Activated naive CD8-positive, alpha-beta T cell treated with anti-CD3 and anti-CD28 coated beads, Interleukin-2, amount 50 U/mL, for 24 hours (primary cell): ENCODE results near the gene RASL11B.
A peak's percentile ranks its signal among the peaks of the same experiment; 100 is the strongest.

Source experiments
- ATAC-seq: fragments of 150-1000 bp; cut with Tn5 transposase; one replicate; pipeline ENCODE4 v1.10.0; 2021
- DNase-seq: peaks from one replicate; pipeline ENCODE4 v3.0.0; 2021
- H3K27ac Mint-ChIP-seq: one replicate; pipeline ENCODE4 v1.8.0; 2021; ENCODE audit warnings: mild to moderate bottlenecking, mixed read lengths
- H3K27me3 Mint-ChIP-seq: one replicate; pipeline ENCODE4 v1.8.0; 2021; ENCODE audit warnings: mixed read lengths
- H3K36me3 Mint-ChIP-seq: one replicate; pipeline ENCODE4 v1.8.0; 2021; ENCODE audit warnings: low read depth, mixed read lengths
- H3K4me1 Mint-ChIP-seq: one replicate; pipeline ENCODE4 v1.8.0; 2021; ENCODE audit warnings: mixed read lengths
- H3K4me3 Mint-ChIP-seq: one replicate; pipeline ENCODE4 v1.8.0; 2021; ENCODE audit warnings: mild to moderate bottlenecking, moderate library complexity, mixed read lengths
- H3K9me3 Mint-ChIP-seq: one replicate; pipeline ENCODE4 v1.8.0; 2021; ENCODE audit warnings: mixed read lengths

The RASL11B gene

DNA sequence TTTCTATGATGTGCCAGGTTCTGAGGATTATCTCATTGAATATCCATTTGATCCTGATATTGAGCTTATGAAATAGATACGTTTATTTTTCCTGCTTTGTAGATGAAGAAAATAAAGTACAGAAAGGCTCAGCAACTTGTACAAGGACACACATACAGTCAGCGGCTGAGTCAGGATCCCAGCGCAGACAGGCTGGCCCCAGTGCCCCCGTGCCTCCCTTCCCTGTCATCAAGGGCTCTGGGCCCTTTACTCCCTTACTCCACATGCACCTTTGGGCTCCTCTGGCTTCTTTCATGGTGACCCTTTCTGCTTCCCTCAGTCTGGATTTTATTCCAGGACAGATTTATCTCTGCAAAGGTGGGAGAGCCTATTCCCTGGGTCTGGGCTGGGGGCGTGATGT lies 12.8 kb downstream of the RASL11B start:
- H3K4me3 Mint-ChIP-seq: no peak overlapping the region
- H3K27ac Mint-ChIP-seq: no peak overlapping the region
- H3K36me3 Mint-ChIP-seq: peaks cover 18% of the 10 kb centered on the region
- H3K27me3 Mint-ChIP-seq: no peaks in the 10 kb centered on the region
- H3K9me3 Mint-ChIP-seq: no peaks in the 10 kb centered on the region
- DNase-seq (no peak), ATAC-seq (no peak)
- H3K4me1 Mint-ChIP-seq: peaks cover 2% of the 10 kb centered on the region

DNA sequence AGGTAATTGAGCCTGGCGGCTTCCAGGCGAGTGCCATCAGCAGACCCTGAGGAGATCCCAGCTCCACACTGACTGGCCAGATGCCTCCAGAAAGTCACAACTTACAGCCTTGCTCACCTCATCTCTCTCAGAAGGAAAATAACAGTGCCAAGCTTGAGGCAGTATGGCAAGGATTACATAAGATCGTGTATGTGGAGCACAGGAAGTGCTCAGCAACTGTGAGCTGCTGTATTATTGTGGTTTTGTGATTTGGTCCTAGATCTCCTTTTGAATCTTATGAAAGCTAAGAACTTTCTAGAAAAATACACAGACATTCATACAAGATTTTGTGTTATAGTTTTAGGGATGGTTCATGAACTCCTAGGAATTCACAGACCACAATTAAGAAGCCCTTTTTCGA lies 14.0 kb downstream of the RASL11B start:
- ATAC-seq: no peak
- no peaks in the 10 kb centered on the region for H3K9me3 Mint-ChIP-seq
- no peak for DNase-seq
- H3K36me3 Mint-ChIP-seq: peaks cover 15% of the 10 kb centered on the region
- no peak overlapping the region for H3K27ac Mint-ChIP-seq
- no peaks in the 10 kb centered on the region for H3K27me3 Mint-ChIP-seq
- H3K4me1 Mint-ChIP-seq: peaks cover 2% of the 10 kb centered on the region
- H3K4me3 Mint-ChIP-seq: no peak overlapping the region

DNA sequence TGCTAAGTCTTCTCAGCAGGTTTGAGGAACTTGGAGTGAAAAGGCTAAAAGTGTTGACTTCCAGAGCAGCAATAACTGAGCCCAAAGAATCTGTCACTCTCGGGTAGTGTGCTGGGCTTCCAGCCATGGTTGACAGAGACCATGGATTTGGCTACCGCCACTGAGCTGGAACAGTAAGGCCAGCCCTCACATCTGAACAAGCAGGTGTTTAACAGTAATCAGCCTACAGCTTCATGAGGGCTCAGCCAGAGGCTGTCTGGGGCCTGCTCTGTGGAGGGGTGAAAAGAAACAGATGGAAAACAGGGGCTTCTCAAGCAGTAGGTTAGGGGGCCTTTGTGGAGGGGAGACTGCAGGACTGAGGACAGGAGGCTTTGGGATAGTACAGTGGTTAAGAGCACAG lies 14.9 kb downstream of the RASL11B start:
- peaks cover 4% of the 10 kb centered on the region for H3K4me1 Mint-ChIP-seq
- H3K36me3 Mint-ChIP-seq: peaks cover 15% of the 10 kb centered on the region
- H3K27me3 Mint-ChIP-seq: no peaks in the 10 kb centered on the region
- no peak for ATAC-seq
- DNase-seq: no peak
- no peaks in the 10 kb centered on the region for H3K9me3 Mint-ChIP-seq
- H3K27ac Mint-ChIP-seq: no peak overlapping the region
- H3K4me3 Mint-ChIP-seq: no peak overlapping the region

DNA sequence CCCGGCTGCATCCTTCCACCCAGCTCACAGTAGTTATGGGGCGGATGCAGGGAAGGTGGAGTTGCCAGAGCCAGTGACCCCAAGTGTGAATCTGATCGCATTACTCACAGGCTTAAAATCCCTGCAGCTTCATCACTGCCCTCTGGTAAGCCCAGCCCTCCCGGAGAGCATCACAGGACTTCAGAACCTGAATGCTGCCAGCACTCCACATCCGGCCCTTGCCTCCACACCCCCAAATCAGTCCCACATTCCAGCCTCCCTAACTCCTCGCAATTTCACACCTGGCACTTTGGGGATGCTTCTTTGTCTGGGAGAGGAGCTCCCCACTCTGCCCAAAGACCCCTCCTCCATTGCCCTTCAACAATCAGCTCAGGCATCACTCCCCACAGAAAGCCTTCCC lies 15.6 kb downstream of the RASL11B start:
- H3K9me3 Mint-ChIP-seq: no peaks in the 10 kb centered on the region
- no peak overlapping the region for H3K27ac Mint-ChIP-seq

DNA sequence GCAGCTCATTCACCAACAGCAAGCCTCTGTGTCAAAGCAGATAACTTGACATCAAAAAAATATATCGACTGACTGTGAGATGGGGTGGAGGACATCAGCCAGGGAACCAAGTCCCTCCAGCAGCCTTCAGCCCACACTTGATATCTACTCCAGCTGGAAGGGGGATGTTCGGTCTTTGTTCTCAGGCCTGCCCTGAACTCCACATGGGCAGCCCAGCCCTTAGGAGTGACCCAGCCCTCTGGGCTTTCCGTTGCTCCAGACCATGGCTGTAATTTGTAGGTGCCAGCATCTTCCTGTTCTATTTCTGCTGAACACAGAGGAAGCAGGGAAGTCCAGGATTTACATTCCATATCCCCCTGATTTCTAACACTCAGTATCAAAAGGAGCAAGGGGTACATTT lies 17.4 kb downstream of the RASL11B start:
- DNase-seq (no peak), ATAC-seq (no peak)
- peaks cover 4% of the 10 kb centered on the region for H3K4me1 Mint-ChIP-seq
- H3K36me3 Mint-ChIP-seq: peaks cover 14% of the 10 kb centered on the region
- no peaks in the 10 kb centered on the region for H3K9me3 Mint-ChIP-seq
- H3K4me3 Mint-ChIP-seq: no peak overlapping the region
- H3K27me3 Mint-ChIP-seq: no peaks in the 10 kb centered on the region
- H3K27ac Mint-ChIP-seq: no peak overlapping the region

More for the DNA sequence above, 15.6 kb downstream of the RASL11B start:
- DNase-seq (no peak), ATAC-seq (no peak)
- peaks cover 4% of the 10 kb centered on the region for H3K4me1 Mint-ChIP-seq
- no peak overlapping the region for H3K4me3 Mint-ChIP-seq
- peaks cover 15% of the 10 kb centered on the region for H3K36me3 Mint-ChIP-seq
- no peaks in the 10 kb centered on the region for H3K27me3 Mint-ChIP-seq

DNA sequence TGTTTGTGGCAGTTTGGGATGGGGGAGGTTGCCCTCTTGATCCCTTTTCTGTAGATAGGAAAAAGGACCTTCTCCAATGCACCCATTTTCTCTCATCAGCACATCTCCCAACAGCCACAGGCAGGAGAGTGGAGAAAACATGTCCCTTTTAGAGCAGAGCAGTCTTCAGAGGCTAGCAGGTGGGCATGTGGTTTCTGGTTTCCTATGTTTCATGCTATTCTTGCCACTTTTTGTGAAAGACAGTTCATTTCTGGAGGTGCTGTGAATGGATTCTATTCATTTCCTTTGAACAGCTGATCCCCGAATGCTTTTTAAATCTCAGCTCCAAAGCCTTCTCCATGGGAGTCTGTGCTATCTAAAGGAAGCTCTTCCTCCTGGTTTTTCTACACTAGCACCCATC lies 18.9 kb downstream of the RASL11B start:
- H3K9me3 Mint-ChIP-seq: no peaks in the 10 kb centered on the region
- no peak overlapping the region for H3K4me3 Mint-ChIP-seq
- H3K27ac Mint-ChIP-seq: no peak overlapping the region
- ATAC-seq (no peak), DNase-seq (no peak)
- peaks cover 4% of the 10 kb centered on the region for H3K4me1 Mint-ChIP-seq
- peaks cover 14% of the 10 kb centered on the region for H3K36me3 Mint-ChIP-seq
- H3K27me3 Mint-ChIP-seq: no peaks in the 10 kb centered on the region

DNA sequence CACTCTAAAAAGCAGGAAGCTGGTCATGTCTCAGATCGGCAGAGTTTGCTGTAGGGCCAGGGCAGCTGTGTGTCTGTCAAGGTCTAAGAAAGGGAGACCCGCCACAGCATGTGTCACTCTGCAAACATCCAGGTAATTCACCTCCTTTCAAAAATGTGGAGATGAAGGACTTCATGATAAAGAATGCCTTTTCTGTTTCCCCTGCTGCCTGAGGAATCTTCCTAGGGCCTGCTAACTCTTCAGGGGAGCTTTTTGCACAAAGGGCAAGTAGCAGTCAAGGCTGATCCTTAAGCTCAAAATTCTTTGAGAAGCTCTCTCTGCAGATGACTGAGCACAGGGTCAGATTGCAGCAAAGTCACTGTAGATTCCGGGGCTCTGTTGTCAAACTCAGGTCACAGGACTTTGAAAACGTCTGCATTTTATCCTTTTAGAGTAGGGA lies 21.1 kb downstream of the RASL11B start:
- no peak overlapping the region for H3K27ac Mint-ChIP-seq
- H3K4me3 Mint-ChIP-seq: no peak overlapping the region
- H3K9me3 Mint-ChIP-seq: no peaks in the 10 kb centered on the region
- ATAC-seq (no peak), DNase-seq (no peak)
- no peaks in the 10 kb centered on the region for H3K27me3 Mint-ChIP-seq
- H3K36me3 Mint-ChIP-seq: peaks cover 23% of the 10 kb centered on the region
- H3K4me1 Mint-ChIP-seq: peaks cover 2% of the 10 kb centered on the region

DNA sequence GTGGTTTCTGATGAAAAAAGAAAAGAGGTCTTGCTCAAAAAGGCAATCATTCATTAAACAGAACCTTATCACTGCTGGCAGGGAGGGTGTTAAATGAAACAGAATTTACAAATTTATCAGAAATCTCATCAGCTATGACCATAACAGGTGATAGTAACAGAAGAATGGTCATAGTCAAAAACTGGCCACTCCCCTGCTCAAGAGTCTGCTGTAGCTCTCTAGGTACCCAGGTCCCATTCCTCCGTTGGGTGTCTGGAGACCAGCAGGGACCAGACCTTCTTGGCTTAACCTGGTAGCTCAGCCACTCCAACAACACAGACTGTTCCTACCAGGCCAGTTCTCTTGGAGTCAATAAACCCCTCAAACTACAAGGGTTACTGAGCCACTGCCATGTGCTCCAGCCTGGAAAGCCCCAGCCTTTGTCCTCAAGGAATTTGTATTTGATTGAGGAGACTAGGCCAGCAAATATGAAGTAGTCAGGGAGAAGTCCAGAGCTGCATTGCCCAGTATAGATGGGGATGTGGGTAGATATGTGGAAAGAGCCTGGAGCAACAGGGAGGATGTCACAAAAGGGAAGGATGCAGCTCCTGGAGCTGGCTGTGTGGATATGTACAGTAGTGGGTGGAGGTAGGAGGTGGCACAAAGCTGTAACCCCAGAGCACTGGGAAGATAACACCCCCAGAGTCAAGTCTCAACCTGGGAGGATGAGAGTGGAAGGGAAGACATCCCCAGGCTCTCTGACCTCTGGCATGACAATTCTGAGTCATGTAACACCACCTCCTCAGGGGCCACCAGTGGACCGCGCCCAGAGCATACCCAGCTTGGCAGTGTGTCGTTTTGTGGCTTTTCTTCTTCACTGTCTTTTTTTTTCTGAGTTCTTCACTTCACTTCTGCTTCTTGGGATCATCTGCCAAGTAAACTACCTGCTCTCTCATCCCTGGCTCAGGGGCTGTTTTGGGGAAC lies 21.9 kb downstream of the RASL11B start:
- Mint-ChIP-seq H3K27me3 (no peaks in the 10 kb centered on the region), H3K27ac (no peak overlapping the region), H3K4me3 (no peak overlapping the region), H3K9me3 (no peaks in the 10 kb centered on the region), H3K36me3 (peaks cover 30% of the 10 kb centered on the region), H3K4me1 (peaks cover 2% of the 10 kb centered on the region)
- DNase-seq (no peak), ATAC-seq (no peak)

DNA sequence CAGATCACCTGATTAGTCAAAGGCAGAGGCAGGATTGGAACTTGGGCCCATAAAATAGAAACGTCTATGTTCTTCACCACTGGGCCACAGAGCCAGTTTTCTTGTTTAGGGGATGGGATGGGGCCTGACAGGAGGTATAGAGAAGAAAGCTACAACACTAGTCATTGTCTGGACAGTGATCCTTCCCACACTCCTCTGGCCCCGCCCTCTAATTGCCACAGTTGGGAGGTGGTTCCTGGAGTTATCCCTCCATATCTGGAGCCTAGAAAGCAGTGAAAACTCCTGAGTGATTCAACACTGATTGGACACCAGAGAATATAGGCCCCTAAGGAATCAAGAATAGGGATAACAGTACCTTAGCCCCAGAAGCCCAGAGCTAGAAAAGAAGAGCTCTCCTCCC lies 22.9 kb downstream of the RASL11B start:
- H3K27me3 Mint-ChIP-seq: no peaks in the 10 kb centered on the region
- no peak overlapping the region for H3K27ac Mint-ChIP-seq
- ATAC-seq (no peak), DNase-seq (no peak)
- no peaks in the 10 kb centered on the region for H3K9me3 Mint-ChIP-seq
- H3K36me3 Mint-ChIP-seq: peaks cover 32% of the 10 kb centered on the region
- H3K4me3 Mint-ChIP-seq: no peak overlapping the region
- peaks cover 3% of the 10 kb centered on the region for H3K4me1 Mint-ChIP-seq

DNA sequence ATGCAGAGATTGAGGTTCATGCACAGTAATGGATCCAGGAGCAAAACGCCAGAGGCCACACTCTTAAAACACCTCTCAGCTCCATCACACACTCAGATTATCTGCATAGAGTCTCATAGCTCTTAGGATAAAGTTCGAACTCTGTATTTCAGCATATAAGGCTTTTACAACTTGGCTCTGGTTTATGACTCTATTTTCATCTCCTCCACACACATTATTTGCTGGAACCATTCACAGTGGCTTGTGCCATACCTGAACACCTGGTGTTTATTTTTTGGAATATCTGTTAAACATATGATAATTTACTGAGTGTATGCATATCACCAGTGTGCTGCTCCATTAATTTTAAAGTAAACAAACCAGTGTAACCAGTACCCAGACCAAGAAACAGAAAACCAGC lies 27.2 kb downstream of the RASL11B start:
- ATAC-seq (no peak), DNase-seq (no peak)
- H3K9me3 Mint-ChIP-seq: no peaks in the 10 kb centered on the region
- H3K27ac Mint-ChIP-seq: no peak overlapping the region
- peaks cover 5% of the 10 kb centered on the region for H3K4me1 Mint-ChIP-seq
- H3K36me3 Mint-ChIP-seq: peaks cover 26% of the 10 kb centered on the region
- H3K27me3 Mint-ChIP-seq: no peaks in the 10 kb centered on the region
- H3K4me3 Mint-ChIP-seq: no peak overlapping the region

DNA sequence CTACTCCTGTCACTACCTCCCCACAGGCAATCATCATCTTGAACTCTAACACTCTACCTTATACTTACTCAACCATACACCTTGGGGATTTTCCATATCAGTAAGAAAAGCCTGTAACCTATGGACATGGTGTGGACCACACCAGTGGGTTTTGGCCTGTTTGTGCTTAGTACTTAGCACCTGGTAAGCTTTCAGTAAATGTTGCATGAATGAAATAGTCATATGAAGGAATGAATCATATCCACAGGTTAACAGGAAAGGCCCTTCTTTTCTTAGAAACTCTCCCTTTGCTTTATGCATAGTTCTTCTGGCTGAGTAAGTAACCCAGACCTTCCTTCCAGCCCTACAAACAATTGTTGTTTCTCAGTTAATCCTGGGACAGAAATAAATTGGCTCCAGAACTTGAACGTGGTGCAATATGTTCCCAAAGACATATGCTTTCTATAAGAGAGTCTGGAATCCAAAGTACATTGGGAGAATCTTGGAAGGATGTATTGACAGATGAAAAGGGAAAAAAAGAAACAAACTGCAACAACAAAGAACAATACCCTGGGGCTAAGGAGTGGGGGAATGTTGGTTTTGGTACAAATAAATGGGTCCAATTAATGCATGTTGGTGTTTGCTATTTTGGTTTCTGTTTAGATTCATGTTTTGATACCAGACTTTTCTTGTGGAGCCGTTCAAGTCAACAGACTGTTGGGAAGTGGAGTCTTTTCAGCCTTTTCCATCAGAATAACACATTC lies 27.8 kb downstream of the RASL11B start:
- H3K4me3 Mint-ChIP-seq: no peak overlapping the region
- DNase-seq: no peak
- H3K27ac Mint-ChIP-seq: no peak overlapping the region
- H3K27me3 Mint-ChIP-seq: no peaks in the 10 kb centered on the region
- H3K4me1 Mint-ChIP-seq: peaks cover 5% of the 10 kb centered on the region
- ATAC-seq: peak; percentile 58
- peaks cover 25% of the 10 kb centered on the region for H3K36me3 Mint-ChIP-seq
- no peaks in the 10 kb centered on the region for H3K9me3 Mint-ChIP-seq

DNA sequence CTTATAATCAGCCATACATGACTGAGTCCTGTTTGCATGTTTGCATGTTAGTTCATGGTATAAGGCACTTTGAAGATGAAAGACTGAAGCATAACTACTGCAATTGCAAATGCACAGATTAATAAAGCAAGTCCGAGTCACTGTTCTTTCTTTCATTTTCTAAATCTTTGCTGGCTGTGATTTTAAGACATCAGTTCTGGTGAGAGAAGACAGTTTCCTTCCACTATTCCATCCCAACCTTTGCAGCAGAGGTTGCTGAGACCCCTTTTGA lies 28.3 kb downstream of the RASL11B start:
- H3K4me1 Mint-ChIP-seq: peaks cover 5% of the 10 kb centered on the region
- ATAC-seq (no peak), DNase-seq (no peak)
- H3K27ac Mint-ChIP-seq: no peak overlapping the region
- peaks cover 25% of the 10 kb centered on the region for H3K36me3 Mint-ChIP-seq
- H3K4me3 Mint-ChIP-seq: no peak overlapping the region
- no peaks in the 10 kb centered on the region for H3K9me3 Mint-ChIP-seq
- no peaks in the 10 kb centered on the region for H3K27me3 Mint-ChIP-seq

DNA sequence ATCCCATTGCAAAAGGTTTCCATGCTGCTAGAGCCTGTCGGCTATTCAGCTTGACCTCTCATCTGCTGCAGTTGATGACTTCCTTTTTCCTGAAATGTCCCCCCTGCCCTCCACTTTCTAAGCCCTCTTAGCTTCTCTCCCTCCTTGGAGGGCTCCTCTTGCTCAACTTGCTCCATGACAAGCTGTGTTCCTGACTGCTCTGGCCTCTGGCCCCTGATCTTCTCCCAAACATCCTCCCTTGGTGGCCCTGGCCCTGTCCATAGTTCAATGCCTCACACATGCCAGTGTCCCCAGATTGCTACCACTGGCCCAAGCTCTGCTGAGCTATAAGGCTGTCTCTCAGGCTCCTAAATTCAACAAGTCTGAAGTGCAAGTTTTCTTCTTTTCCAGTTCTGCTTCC lies 29.6 kb downstream of the RASL11B start:
- ATAC-seq: no peak

DNA sequence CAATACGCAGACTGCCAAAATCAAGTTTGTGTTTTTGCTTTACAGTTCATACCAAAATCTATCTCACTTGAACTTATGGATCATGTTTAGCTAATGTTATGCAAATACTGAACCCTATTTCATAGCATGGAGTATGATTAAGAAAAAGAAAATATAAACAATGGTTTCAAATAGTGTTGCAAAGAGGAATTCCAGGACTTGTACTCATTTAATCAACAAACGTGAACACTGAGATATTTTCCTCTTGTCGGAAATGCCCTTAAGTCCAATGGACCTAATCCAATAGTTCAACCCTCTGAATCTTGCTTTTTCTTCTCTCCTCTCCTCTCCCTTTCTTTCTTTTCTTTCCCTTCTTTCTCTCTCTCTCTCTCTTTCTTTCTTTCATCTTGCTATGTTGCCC lies 30.8 kb downstream of the RASL11B start:
- H3K4me1 Mint-ChIP-seq: peaks cover 5% of the 10 kb centered on the region
- no peak for DNase-seq
- peaks cover 3% of the 10 kb centered on the region for H3K9me3 Mint-ChIP-seq
- H3K27ac Mint-ChIP-seq: no peak overlapping the region
- no peak overlapping the region for H3K4me3 Mint-ChIP-seq
- ATAC-seq: no peak
- no peaks in the 10 kb centered on the region for H3K27me3 Mint-ChIP-seq
- H3K36me3 Mint-ChIP-seq: peaks cover 18% of the 10 kb centered on the region

More for the DNA sequence above, 29.6 kb downstream of the RASL11B start:
- DNase-seq: no peak
- Mint-ChIP-seq H3K4me3 (no peak overlapping the region), H3K4me1 (peaks cover 5% of the 10 kb centered on the region), H3K27ac (peak overlapping the region; percentile 37), H3K36me3 (peaks cover 22% of the 10 kb centered on the region), H3K27me3 (no peaks in the 10 kb centered on the region), H3K9me3 (no peaks in the 10 kb centered on the region)

DNA sequence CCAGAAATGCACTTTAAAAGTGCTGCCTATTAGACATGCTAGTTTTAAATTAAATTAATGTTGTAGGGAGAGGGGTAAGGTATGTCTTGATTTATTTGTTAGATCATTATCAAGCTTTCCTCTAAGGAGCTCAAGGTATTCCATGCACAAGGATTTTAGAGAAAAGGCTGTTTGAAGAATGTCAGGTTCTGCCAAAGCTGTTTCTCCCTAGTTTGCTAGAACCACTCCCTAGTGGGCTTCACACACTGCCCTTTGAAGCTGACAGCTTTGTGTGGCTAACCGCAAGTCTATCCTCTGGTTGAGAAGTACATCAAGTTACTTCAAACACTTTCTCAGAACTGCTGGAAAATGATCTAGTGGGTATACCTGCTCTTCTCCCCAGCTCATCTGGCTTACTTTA lies 32.3 kb downstream of the RASL11B start:
- Mint-ChIP-seq H3K4me3 (no peak overlapping the region), H3K9me3 (peaks cover 3% of the 10 kb centered on the region), H3K36me3 (peaks cover 9% of the 10 kb centered on the region), H3K4me1 (peaks cover 5% of the 10 kb centered on the region), H3K27me3 (no peaks in the 10 kb centered on the region), H3K27ac (no peak overlapping the region)
- ATAC-seq: peak; percentile 52
- DNase-seq: no peak
